Measurements from ENCODE around the gene CDIP1. TPM values are rescaled to one million over a fixed set of nuclear protein-coding genes. Genes with fewer than 3 reads are reported as not detected.

Gene CDIP1
- total and polyA plus RNA-seq, 2 of the 8 experiments (the other 6 are each of a cell fraction or from before 2014, with no cell fraction given): 56.6 to 76.3 TPM

DNA sequence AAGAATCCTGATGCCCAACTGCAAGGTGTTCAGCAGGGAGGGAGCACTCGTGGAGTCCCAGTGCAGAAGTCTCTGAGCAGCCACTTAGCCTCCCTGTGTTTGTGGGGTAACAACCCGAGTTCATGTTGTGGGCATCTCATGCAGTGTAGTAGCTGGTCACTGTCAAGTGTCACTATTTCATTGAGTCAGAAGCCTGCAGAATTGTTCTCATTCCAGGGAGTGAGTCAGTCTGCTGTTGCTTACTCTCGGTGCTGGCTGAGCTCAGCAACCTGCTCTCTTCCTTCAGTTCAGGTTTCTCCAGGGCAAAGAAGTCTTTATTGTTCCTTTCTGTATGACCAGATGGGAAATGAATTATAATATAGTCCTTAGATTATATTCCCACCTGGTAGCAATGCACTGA lies 38.3 kb downstream of the CDIP1 start:
- no peak overlapping the region for H2AFZ ChIP-seq (ENCODE audit: low read length)
- H3K23ac ChIP-seq (ENCODE audit: insufficient read length): no peak overlapping the region
- H4K91ac ChIP-seq (replicated peaks; ENCODE audit: insufficient read length, low read length): no peak overlapping the region
- ChIA-PET POLR2A (ENCODE audit: partially characterized antibody) (interaction anchor here (1.0 to 2.3 kb wide), 5 partner anchors 10 to 116 kb away, joined by 3 to 8 read pairs (median 4); partner anchors contain the start of gene HMOX2), CTCF (ENCODE audit: partially characterized antibody) (interaction anchor here (0.8 to 35.4 kb wide), 11 partner anchors 8 to 122 kb away, joined by 3 to 968 read pairs (median 5); partner anchors contain the start of genes C16orf96 and CDIP1)
- H2BK5ac ChIP-seq (ENCODE audit: low read depth, low read length): no peak overlapping the region
- H3K14ac ChIP-seq (ENCODE audit: insufficient read length): no peak overlapping the region
- no peak overlapping the region for H4K5ac ChIP-seq (ENCODE audit: insufficient read length, low read depth, low read length)
- no peak overlapping the region for H3K18ac ChIP-seq (ENCODE audit: extremely low read depth, low read length)
- H3K27ac ChIP-seq (ENCODE audit: low read depth, low read length): no peak overlapping the region
- no peak overlapping the region for H3K9ac ChIP-seq (replicated peaks in 1 of 4; ENCODE audit: extremely low read depth in 1 of 4, low read depth in 3 of 4, low read length in 3 of 4)
- WGBS, 2 experiments (ENCODE audit: extremely low coverage in 1 of 2, insufficient coverage in 1 of 2, insufficient read length in 1 of 2, insufficient replicate concordance in 2 of 2, low coverage in 1 of 2, low lambda C conversion rate in 2 of 2, missing lambda C conversion rate in 1 of 2): 83% methylated on average over 3 of the region's 3 CpGs; no CpG with 5 or more reads in 1 of the 2 experiments
- no peak overlapping the region for H3K56ac ChIP-seq (replicated peaks; ENCODE audit: insufficient read length, low read depth, low read length)
- no peak overlapping the region for H2BK20ac ChIP-seq (ENCODE audit: low read length)
- H3K23me2 ChIP-seq (ENCODE audit: low read depth, low read length): no peaks in the 10 kb centered on the region
- no peaks in the 10 kb centered on the region; the same call in 1 of the 2 replicates for H3K79me1 ChIP-seq (ENCODE audit: low read depth, low read length)
- H3K36me3 ChIP-seq (ENCODE audit: control insufficient read depth in 2 of 4, insufficient read depth in 4 of 4, low read length in 3 of 4): no peaks in the 10 kb centered on the region; a peak in 1 of 8 replicates
- DNase-seq (ENCODE audit: low read depth in 1 of 2, low spot score in 2 of 2): no peak
- no peak overlapping the region for H4K8ac ChIP-seq (ENCODE audit: extremely low read depth, insufficient read depth, low read length)
- H3K27me3 ChIP-seq (replicated peaks in 1 of 4; ENCODE audit: control insufficient read depth in 3 of 4, extremely low read depth in 1 of 4, insufficient read depth in 3 of 4, low read length in 3 of 4): no peaks in the 10 kb centered on the region
- H3K4ac ChIP-seq (replicated peaks; ENCODE audit: insufficient read length, low read depth, low read length): no peak overlapping the region
- H2AK5ac ChIP-seq (ENCODE audit: low read depth, low read length): no peak overlapping the region
- H3K4me1 ChIP-seq (replicated peaks in 1 of 4; ENCODE audit: control insufficient read depth in 3 of 4, insufficient read depth in 4 of 4, low read length in 3 of 4): no peaks in the 10 kb centered on the region; a peak in 1 of 7 replicates
- no peak overlapping the region for H2BK15ac ChIP-seq (ENCODE audit: low read length)
- H3K79me2 ChIP-seq (ENCODE audit: control insufficient read depth in 1 of 2, insufficient read depth in 2 of 2, low read length in 2 of 2): peaks cover 0 to 1% of the 10 kb centered on the region in 2 experiments; a peak in 1 of 4 replicates
- no peak overlapping the region for H3K4me3 ChIP-seq (ENCODE audit: extremely low read depth in 1 of 4, insufficient read depth in 2 of 4, low read depth in 3 of 4, low read length in 4 of 4)
- no peaks in the 10 kb centered on the region for H3K9me3 ChIP-seq (ENCODE audit: insufficient read depth in 2 of 2, low read depth in 1 of 2, low read length in 1 of 2)
- FAIRE-seq: no peak
- H2BK12ac ChIP-seq (ENCODE audit: low read depth, low read length): no peak overlapping the region
- no peak overlapping the region for H2BK120ac ChIP-seq (replicated peaks; ENCODE audit: low read depth, low read length)
- H3K4me2 ChIP-seq (ENCODE audit: insufficient read depth in 1 of 2, low read depth in 2 of 2, low read length in 2 of 2): no peak overlapping the region
- H4K20me1 ChIP-seq (replicated peaks in 1 of 2; ENCODE audit: control insufficient read depth in 1 of 2, insufficient read depth in 2 of 2, low read length in 2 of 2): no peaks in the 10 kb centered on the region
- TF ChIP-seq JUND (IDR thresholded peaks at IDR 0.05; ENCODE audit: low read length) (no peak), BCL11A (IDR thresholded peaks at IDR 0.05; ENCODE audit: low read depth in 2 of 2, low read length in 2 of 2) (no peak), CREB1 (IDR thresholded peaks at IDR 0.05) (no peak), TAF1 (IDR thresholded peaks at IDR 0.05; ENCODE audit: low read depth, low read length) (no peak), EGR1 (IDR thresholded peaks at IDR 0.05; ENCODE audit: borderline replicate concordance, low read depth, low read length) (no peak), GABPA (IDR thresholded peaks at IDR 0.05; ENCODE audit: borderline replicate concordance, insufficient read depth, low read length) (no peak), SP2 (IDR thresholded peaks at IDR 0.05; ENCODE audit: low read length) (no peak), RNF2 (IDR thresholded peaks at IDR 0.05; ENCODE audit: borderline replicate concordance, low read depth, low read length, missing control alignments, poor library complexity, severe bottlenecking) (no peak)
- TF ChIP-seq, protein P1, sequence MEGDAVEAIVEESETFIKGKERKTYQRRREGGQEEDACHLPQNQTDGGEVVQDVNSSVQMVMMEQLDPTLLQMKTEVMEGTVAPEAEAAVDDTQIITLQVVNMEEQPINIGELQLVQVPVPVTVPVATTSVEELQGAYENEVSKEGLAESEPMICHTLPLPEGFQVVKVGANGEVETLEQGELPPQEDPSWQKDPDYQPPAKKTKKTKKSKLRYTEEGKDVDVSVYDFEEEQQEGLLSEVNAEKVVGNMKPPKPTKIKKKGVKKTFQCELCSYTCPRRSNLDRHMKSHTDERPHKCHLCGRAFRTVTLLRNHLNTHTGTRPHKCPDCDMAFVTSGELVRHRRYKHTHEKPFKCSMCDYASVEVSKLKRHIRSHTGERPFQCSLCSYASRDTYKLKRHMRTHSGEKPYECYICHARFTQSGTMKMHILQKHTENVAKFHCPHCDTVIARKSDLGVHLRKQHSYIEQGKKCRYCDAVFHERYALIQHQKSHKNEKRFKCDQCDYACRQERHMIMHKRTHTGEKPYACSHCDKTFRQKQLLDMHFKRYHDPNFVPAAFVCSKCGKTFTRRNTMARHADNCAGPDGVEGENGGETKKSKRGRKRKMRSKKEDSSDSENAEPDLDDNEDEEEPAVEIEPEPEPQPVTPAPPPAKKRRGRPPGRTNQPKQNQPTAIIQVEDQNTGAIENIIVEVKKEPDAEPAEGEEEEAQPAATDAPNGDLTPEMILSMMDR (IDR thresholded peaks at IDR 0.05; ENCODE audit: control extremely low read depth in 1 of 3, insufficient read depth in 1 of 3, low read depth in 1 of 3, low read length in 3 of 3): no peak
- TF ChIP-seq, protein P2, sequence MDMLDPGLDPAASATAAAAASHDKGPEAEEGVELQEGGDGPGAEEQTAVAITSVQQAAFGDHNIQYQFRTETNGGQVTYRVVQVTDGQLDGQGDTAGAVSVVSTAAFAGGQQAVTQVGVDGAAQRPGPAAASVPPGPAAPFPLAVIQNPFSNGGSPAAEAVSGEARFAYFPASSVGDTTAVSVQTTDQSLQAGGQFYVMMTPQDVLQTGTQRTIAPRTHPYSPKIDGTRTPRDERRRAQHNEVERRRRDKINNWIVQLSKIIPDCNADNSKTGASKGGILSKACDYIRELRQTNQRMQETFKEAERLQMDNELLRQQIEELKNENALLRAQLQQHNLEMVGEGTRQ (IDR thresholded peaks at IDR 0.05; ENCODE audit: low read length): no peak

Data from H1 (cell line).